Adrenal gland (tissue), 5 donors: Measurements from ENCODE around the gene GTPBP4.

Source experiments
- POLR2A ChIP-seq, 2 donors: fragments of 450-650 bp; IDR thresholded peaks; one replicate each; pipeline ENCODE4 v1.6.1; 2017; ENCODE audit warnings: antibody characterized with exemption in 2 of 2, mild to moderate bottlenecking in 2 of 2, moderate library complexity in 1 of 2
- TF ChIP-seq, protein P1 (sequence below), 6 experiments: fragments of 450-650 bp in 4 of 6; fragments of 200-600 bp in 2 of 6; sonication (generic) in 1 of 6; IDR thresholded peaks; 1 replicate in 5 of 6; 2 replicates in 1 of 6; pipeline versions ENCODE4 v1.5.1 to v1.8.0; 2016 to 2021; ENCODE audit warnings: antibody characterized with exemption in 6 of 6, mild to moderate bottlenecking in 2 of 6, moderate library complexity in 1 of 6
- donor health status: DM: no; HTN: no; CAD: no.

DNA sequence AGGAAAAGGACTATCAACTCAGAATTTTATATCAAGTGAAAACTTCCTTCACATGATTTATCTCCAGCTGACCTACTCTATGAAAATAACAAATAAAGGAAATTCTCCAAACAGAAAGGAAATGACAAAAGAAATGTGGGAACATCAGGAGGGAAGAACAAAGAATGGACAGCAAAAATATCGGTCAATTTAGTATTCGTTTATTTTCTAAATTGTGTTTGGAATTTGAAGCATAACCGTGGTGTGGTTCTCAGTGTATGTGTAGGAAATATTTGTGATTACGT lies 76.7 kb downstream of the GTPBP4 start:
- TF ChIP-seq, protein P1, sequence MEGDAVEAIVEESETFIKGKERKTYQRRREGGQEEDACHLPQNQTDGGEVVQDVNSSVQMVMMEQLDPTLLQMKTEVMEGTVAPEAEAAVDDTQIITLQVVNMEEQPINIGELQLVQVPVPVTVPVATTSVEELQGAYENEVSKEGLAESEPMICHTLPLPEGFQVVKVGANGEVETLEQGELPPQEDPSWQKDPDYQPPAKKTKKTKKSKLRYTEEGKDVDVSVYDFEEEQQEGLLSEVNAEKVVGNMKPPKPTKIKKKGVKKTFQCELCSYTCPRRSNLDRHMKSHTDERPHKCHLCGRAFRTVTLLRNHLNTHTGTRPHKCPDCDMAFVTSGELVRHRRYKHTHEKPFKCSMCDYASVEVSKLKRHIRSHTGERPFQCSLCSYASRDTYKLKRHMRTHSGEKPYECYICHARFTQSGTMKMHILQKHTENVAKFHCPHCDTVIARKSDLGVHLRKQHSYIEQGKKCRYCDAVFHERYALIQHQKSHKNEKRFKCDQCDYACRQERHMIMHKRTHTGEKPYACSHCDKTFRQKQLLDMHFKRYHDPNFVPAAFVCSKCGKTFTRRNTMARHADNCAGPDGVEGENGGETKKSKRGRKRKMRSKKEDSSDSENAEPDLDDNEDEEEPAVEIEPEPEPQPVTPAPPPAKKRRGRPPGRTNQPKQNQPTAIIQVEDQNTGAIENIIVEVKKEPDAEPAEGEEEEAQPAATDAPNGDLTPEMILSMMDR (IDR thresholded peaks at IDR 0.05): no peak
- TF ChIP-seq POLR2A (IDR thresholded peaks at IDR 0.05): no peak
